Fibroblast of mammary gland (primary cell): ENCODE measurements around the gene FAM98C.

Experiments
- DNase-seq: peaks from one replicate; pipeline ENCODE4 v3.0.0-alpha.2; 2010; ENCODE audit warnings: low read depth
- H3K4me3 ChIP-seq: 2 replicates; pipeline ENCODE4 v1.5.1; 2011; ENCODE audit warnings: low read depth, mild to moderate bottlenecking, low read length, moderate library complexity; ENCODE audit not compliant: control insufficient read depth
- CTCF ChIP-seq: conservative IDR thresholded peaks from 2 replicates; pipeline ENCODE4 v1.5.1; 2011; ENCODE audit warnings: low read depth, low read length, inconsistent platforms; ENCODE audit not compliant: control insufficient read depth, insufficient read depth

The FAM98C gene

GRCh38 chr19:38402967-38403674, at the start of gene FAM98C:
TSS of gene FAM98C (plus strand) at chr19:38403093. CDS start at chr19:38403154, 61 bp downstream.
- peak; percentile 89 for DNase-seq
- H3K4me3 ChIP-seq: peak within 1 kb of the TSS; percentile 75
- peak; percentile 51 for TF ChIP-seq CTCF

GRCh38 chr19:38355728-38356725, 46.9 kb upstream of the FAM98C start:
- TF ChIP-seq CTCF: no peak
- H3K4me3 ChIP-seq: no peak overlapping the region

GRCh38 chr19:38358071-38358470, 44.8 kb upstream of the FAM98C start:
- no peak for TF ChIP-seq CTCF
- H3K4me3 ChIP-seq: no peak overlapping the region
- no peak for DNase-seq

More at GRCh38 chr19:38355728-38356725, 46.9 kb upstream of the FAM98C start:
- DNase-seq: no peak

GRCh38 chr19:38359242-38360021, 43.5 kb upstream of the FAM98C start:
- TF ChIP-seq CTCF: no peak
- no peak overlapping the region for H3K4me3 ChIP-seq
- no peak for DNase-seq

GRCh38 chr19:38360351-38360750, 42.5 kb upstream of the FAM98C start:
- no peak overlapping the region for H3K4me3 ChIP-seq
- DNase-seq: no peak
- TF ChIP-seq CTCF: no peak
